Measurements from ENCODE around the gene ARL15.

Gene ARL15

DNA sequence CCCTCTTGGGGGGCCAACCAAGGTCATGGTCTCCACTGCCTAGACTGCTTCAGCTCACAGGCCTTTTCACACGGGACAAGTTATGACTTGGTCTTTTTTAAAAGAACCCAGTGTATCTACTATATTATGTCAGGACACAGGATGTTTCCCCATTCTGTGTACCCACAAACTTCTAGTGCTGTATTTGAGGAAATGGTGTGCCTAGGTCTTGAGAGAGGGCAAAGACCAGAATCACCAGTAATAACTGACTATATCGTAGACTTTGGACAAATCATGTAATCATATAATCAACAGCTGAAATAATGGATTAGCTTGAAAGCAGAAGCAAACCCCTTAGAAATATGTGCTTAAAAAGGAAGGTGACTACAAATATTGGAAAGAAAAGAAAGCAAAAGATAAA lies 133.3 kb downstream of the ARL15 start:
- Histone ChIP-seq H3K14ac (ENCODE audit: low read length) (no peak overlapping the region), H3K36me3 (replicated peaks in 1 of 2; ENCODE audit: control insufficient read depth in 2 of 2, insufficient read depth in 2 of 2, low read length in 2 of 2) (no peaks in the 10 kb centered on the region), H3K23ac (ENCODE audit: low read depth, low read length, poor library complexity) (no peak overlapping the region), H2AK5ac (ENCODE audit: low read depth, low read length) (no peak overlapping the region), H3K79me1 (ENCODE audit: low read depth, low read length) (no peaks in the 10 kb centered on the region), H4K8ac (ENCODE audit: low read depth, low read length) (no peak overlapping the region), H3K4me2 (ENCODE audit: insufficient read depth, low read length, poor library complexity, severe bottlenecking) (no peak overlapping the region), H2BK5ac (ENCODE audit: low read length) (no peak overlapping the region), H3K4ac (ENCODE audit: low read length) (no peak overlapping the region), H3K27me3 (ENCODE audit: control insufficient read depth in 3 of 3, insufficient read depth in 3 of 3, low read depth in 1 of 3, low read length in 3 of 3) (no peaks in the 10 kb centered on the region), H2BK12ac (ENCODE audit: low read length) (no peak overlapping the region), H3K18ac (ENCODE audit: low read length) (no peak overlapping the region), H3K9ac (ENCODE audit: low read depth, low read length, poor library complexity) (no peak overlapping the region), H2BK15ac (ENCODE audit: low read length) (no peak overlapping the region), H3K4me3 (ENCODE audit: low read length in 2 of 2) (no peak overlapping the region), H2BK120ac (ENCODE audit: low read depth, low read length) (no peak overlapping the region), H2AFZ (ENCODE audit: low read length) (no peak overlapping the region), H3K27ac (replicated peaks; ENCODE audit: low read length) (no peak overlapping the region), H3K4me1 (ENCODE audit: control insufficient read depth in 2 of 2, insufficient read depth in 1 of 2, low read depth in 1 of 2, low read length in 2 of 2) (peaks cover 5 to 6% of the 10 kb centered on the region in 2 donors), H4K91ac (ENCODE audit: low read depth, low read length, poor library complexity) (no peak overlapping the region), H3K9me3 (replicated peaks in 1 of 2; ENCODE audit: control insufficient read depth in 2 of 2, insufficient read depth in 1 of 2, low read depth in 1 of 2, low read length in 2 of 2) (peaks cover 0 to 4% of the 10 kb centered on the region in 2 donors)
- WGBS, 2 donors (ENCODE audit: extremely low coverage in 2 of 2, insufficient read length in 2 of 2, insufficient replicate concordance in 1 of 2): no CpG with 5 or more reads among the region's 2 CpGs
- DNase-seq (ENCODE audit: low spot score): no peak

DNA sequence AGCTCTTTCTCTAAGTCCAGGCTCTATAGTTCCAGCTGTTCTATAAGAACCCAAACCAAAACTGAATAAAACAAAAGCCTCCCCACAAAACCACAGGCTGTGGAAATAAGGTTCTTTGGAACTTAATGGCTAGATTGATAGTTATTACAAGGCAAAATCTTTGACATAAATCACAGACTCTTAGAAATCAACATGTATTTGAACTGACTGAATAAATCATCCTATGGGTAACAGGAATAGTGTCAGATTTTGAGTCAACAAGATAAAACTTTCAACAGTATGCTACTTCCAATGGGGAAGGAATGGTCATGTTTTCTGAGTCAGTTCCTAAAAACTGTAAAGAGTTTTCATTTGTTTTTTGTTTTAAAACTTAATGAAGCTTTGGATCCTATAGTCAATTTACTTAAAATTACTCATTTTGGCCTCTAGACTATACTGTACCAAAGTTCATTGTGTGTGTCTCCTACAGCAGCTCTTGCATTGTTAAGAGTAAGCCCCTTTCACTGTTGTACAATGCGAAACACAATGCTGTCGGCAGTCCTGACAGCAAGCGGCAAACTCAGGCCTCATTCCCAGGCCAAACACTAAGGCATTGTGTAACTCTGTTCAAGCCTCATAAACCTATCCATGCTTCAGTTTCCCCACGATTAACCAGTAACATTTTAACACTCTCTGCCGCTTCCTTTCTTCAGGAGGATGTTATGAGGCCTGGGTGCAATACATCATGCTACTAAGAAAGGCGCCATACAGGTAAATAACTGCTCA lies 134.1 kb downstream of the ARL15 start:
- no peak overlapping the region for H2BK120ac ChIP-seq (ENCODE audit: low read depth, low read length)
- H3K36me3 ChIP-seq (replicated peaks in 1 of 2; ENCODE audit: control insufficient read depth in 2 of 2, insufficient read depth in 2 of 2, low read length in 2 of 2): no peaks in the 10 kb centered on the region
- no peak overlapping the region for H3K9ac ChIP-seq (ENCODE audit: low read depth, low read length, poor library complexity)
- no peak overlapping the region for H2BK12ac ChIP-seq (ENCODE audit: low read length)
- no peak overlapping the region for H3K14ac ChIP-seq (ENCODE audit: low read length)
- DNase-seq (ENCODE audit: low spot score): peak; percentile 38
- H2BK15ac ChIP-seq (ENCODE audit: low read length): no peak overlapping the region
- H3K27ac ChIP-seq (replicated peaks; ENCODE audit: low read length): no peak overlapping the region
- H3K9me3 ChIP-seq (replicated peaks in 1 of 2; ENCODE audit: control insufficient read depth in 2 of 2, insufficient read depth in 1 of 2, low read depth in 1 of 2, low read length in 2 of 2): no peaks in the 10 kb centered on the region
- no peak overlapping the region for H4K8ac ChIP-seq (ENCODE audit: low read depth, low read length)
- no peak overlapping the region for H3K4me2 ChIP-seq (ENCODE audit: insufficient read depth, low read length, poor library complexity, severe bottlenecking)
- H4K91ac ChIP-seq (ENCODE audit: low read depth, low read length, poor library complexity): no peak overlapping the region
- no peak overlapping the region for H3K23ac ChIP-seq (ENCODE audit: low read depth, low read length, poor library complexity)
- no peak overlapping the region for H3K4ac ChIP-seq (ENCODE audit: low read length)
- H3K27me3 ChIP-seq (ENCODE audit: control insufficient read depth in 3 of 3, insufficient read depth in 3 of 3, low read depth in 1 of 3, low read length in 3 of 3): no peaks in the 10 kb centered on the region
- no peaks in the 10 kb centered on the region for H3K79me1 ChIP-seq (ENCODE audit: low read depth, low read length)
- H3K4me1 ChIP-seq (ENCODE audit: control insufficient read depth in 2 of 2, insufficient read depth in 1 of 2, low read depth in 1 of 2, low read length in 2 of 2): peaks cover 5 to 6% of the 10 kb centered on the region in 2 donors
- no peak overlapping the region for H2AFZ ChIP-seq (ENCODE audit: low read length)
- H2AK5ac ChIP-seq (ENCODE audit: low read depth, low read length): no peak overlapping the region
- H3K4me3 ChIP-seq (ENCODE audit: low read length in 2 of 2): no peak overlapping the region
- no peak overlapping the region for H3K18ac ChIP-seq (ENCODE audit: low read length)
- WGBS, 2 donors (ENCODE audit: extremely low coverage in 2 of 2, insufficient read length in 2 of 2, insufficient replicate concordance in 1 of 2): no CpG with 5 or more reads among the region's 6 CpGs
- no peak overlapping the region for H2BK5ac ChIP-seq (ENCODE audit: low read length)

DNA sequence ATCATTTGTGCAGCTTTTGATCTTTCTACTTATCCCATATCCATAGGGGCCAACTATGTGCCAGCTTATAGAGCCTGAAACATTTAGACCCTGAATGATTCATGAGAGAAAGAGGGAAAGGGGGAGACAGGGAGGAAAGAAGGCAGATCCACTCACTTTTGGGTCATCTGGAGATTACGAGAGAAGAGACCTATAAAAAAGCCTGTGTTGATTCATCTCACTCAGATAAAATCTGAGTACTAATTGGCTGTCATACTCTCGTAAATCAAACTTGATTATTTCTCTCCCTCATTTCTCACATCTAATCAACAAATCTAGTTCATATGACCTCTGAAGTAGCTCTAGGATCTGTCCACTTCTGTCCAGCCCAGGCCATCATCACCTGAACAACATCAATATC lies 137.1 kb downstream of the ARL15 start:
- no peaks in the 10 kb centered on the region for H3K79me1 ChIP-seq (ENCODE audit: low read depth, low read length)
- H3K4me2 ChIP-seq (ENCODE audit: insufficient read depth, low read length, poor library complexity, severe bottlenecking): no peak overlapping the region
- H2BK120ac ChIP-seq (ENCODE audit: low read depth, low read length): no peak overlapping the region
- no peak overlapping the region for H2BK12ac ChIP-seq (ENCODE audit: low read length)
- no CpG with 5 or more reads among the region's 2 CpGs for WGBS, 2 donors (ENCODE audit: extremely low coverage in 2 of 2, insufficient read length in 2 of 2, insufficient replicate concordance in 1 of 2)
- H3K4me1 ChIP-seq (ENCODE audit: control insufficient read depth in 2 of 2, insufficient read depth in 1 of 2, low read depth in 1 of 2, low read length in 2 of 2): peaks cover 0 to 2% of the 10 kb centered on the region in 2 donors
- H2AFZ ChIP-seq (ENCODE audit: low read length): no peak overlapping the region
- no peak overlapping the region for H3K18ac ChIP-seq (ENCODE audit: low read length)
- H3K4me3 ChIP-seq (ENCODE audit: low read length in 2 of 2): no peak overlapping the region
- DNase-seq (ENCODE audit: low spot score): no peak
- no peak overlapping the region for H2AK5ac ChIP-seq (ENCODE audit: low read depth, low read length)
- no peak overlapping the region for H4K8ac ChIP-seq (ENCODE audit: low read depth, low read length)
- H2BK5ac ChIP-seq (ENCODE audit: low read length): no peak overlapping the region
- no peak overlapping the region for H2BK15ac ChIP-seq (ENCODE audit: low read length)
- no peaks in the 10 kb centered on the region for H3K9me3 ChIP-seq (replicated peaks in 1 of 2; ENCODE audit: control insufficient read depth in 2 of 2, insufficient read depth in 1 of 2, low read depth in 1 of 2, low read length in 2 of 2)
- H3K27ac ChIP-seq (replicated peaks; ENCODE audit: low read length): no peak overlapping the region
- no peak overlapping the region for H3K14ac ChIP-seq (ENCODE audit: low read length)
- no peak overlapping the region for H3K4ac ChIP-seq (ENCODE audit: low read length)
- H4K91ac ChIP-seq (ENCODE audit: low read depth, low read length, poor library complexity): no peak overlapping the region
- no peaks in the 10 kb centered on the region for H3K36me3 ChIP-seq (replicated peaks in 1 of 2; ENCODE audit: control insufficient read depth in 2 of 2, insufficient read depth in 2 of 2, low read length in 2 of 2)
- H3K9ac ChIP-seq (ENCODE audit: low read depth, low read length, poor library complexity): no peak overlapping the region
- no peaks in the 10 kb centered on the region for H3K27me3 ChIP-seq (ENCODE audit: control insufficient read depth in 3 of 3, insufficient read depth in 3 of 3, low read depth in 1 of 3, low read length in 3 of 3)
- no peak overlapping the region for H3K23ac ChIP-seq (ENCODE audit: low read depth, low read length, poor library complexity)

DNA sequence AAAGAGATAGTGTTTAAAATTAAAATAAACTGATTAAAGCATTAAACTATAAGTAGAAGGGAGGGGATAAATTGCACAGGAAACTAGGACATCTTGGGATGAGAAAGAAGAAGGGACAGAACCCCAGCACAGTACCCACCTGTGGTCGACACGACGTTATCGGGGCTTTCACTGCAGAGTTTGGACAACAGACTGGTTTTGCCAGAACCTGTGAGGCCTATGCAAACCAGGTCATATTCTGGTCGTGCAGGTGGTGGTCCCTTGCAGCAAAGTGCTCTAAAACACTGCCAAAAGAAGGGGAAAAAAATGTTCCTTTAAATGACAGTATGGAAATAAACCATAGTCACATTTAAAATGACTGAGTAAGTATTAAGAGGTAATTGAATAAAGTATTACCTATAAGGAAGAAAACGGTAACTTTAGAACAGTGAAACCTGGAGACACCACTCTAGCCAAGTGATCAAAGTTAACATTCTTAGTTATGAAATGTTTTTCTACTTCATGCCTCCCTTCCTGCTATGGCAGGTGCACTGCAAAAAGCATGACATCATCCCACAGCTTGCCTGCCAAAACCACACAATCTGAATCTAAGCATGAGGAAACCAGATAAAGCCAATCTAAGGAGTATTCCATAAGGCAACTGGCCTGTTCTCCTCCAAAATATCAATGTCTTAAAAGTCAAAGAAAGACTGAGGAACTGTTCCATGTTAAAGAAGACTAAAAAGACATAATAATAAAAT lies 138.6 kb downstream of the ARL15 start:
- Histone ChIP-seq H2BK120ac (ENCODE audit: low read depth, low read length) (no peak overlapping the region), H3K23ac (ENCODE audit: low read depth, low read length, poor library complexity) (no peak overlapping the region), H4K8ac (ENCODE audit: low read depth, low read length) (no peak overlapping the region), H3K4me3 (ENCODE audit: low read length in 2 of 2) (no peak overlapping the region), H3K18ac (ENCODE audit: low read length) (no peak overlapping the region), H3K4me1 (ENCODE audit: control insufficient read depth in 2 of 2, insufficient read depth in 1 of 2, low read depth in 1 of 2, low read length in 2 of 2) (peaks cover 0 to 2% of the 10 kb centered on the region in 2 donors), H3K27ac (replicated peaks; ENCODE audit: low read length) (no peak overlapping the region), H3K27me3 (ENCODE audit: control insufficient read depth in 3 of 3, insufficient read depth in 3 of 3, low read depth in 1 of 3, low read length in 3 of 3) (no peaks in the 10 kb centered on the region), H3K4ac (ENCODE audit: low read length) (no peak overlapping the region), H3K4me2 (ENCODE audit: insufficient read depth, low read length, poor library complexity, severe bottlenecking) (no peak overlapping the region), H4K91ac (ENCODE audit: low read depth, low read length, poor library complexity) (no peak overlapping the region), H3K9me3 (replicated peaks in 1 of 2; ENCODE audit: control insufficient read depth in 2 of 2, insufficient read depth in 1 of 2, low read depth in 1 of 2, low read length in 2 of 2) (no peaks in the 10 kb centered on the region), H3K9ac (ENCODE audit: low read depth, low read length, poor library complexity) (no peak overlapping the region), H3K79me1 (ENCODE audit: low read depth, low read length) (no peaks in the 10 kb centered on the region), H3K14ac (ENCODE audit: low read length) (no peak overlapping the region), H2BK12ac (ENCODE audit: low read length) (no peak overlapping the region), H3K36me3 (replicated peaks in 1 of 2; ENCODE audit: control insufficient read depth in 2 of 2, insufficient read depth in 2 of 2, low read length in 2 of 2) (no peaks in the 10 kb centered on the region), H2AK5ac (ENCODE audit: low read depth, low read length) (no peak overlapping the region), H2BK15ac (ENCODE audit: low read length) (no peak overlapping the region), H2AFZ (ENCODE audit: low read length) (no peak overlapping the region), H2BK5ac (ENCODE audit: low read length) (no peak overlapping the region)
- DNase-seq (ENCODE audit: low spot score): no peak
- no CpG with 5 or more reads among the region's 6 CpGs for WGBS, 2 donors (ENCODE audit: extremely low coverage in 2 of 2, insufficient read length in 2 of 2, insufficient replicate concordance in 1 of 2)

Measured in neuronal stem cell (in vitro differentiated cells).